Stimulated activated CD4-positive, alpha-beta T cell treated with anti-CD3 and anti-CD28 coated beads, Interleukin-2, amount 100 ng/mL, for 4 hours (primary cell): ENCODE data around the gene CAMK2N2.

Experiments
- DNase-seq: peaks from one replicate; pipeline ENCODE4 v3.0.0-alpha.2; 2020; ENCODE audit warnings: low read depth

CAMK2N2 gene

GRCh38 chr3:184239708-184240107, 21.6 kb downstream of the CAMK2N2 start:
- DNase-seq, result no peak

- no peak for DNase-seq
Observed at GRCh38 chr3:184239221-184239620, 22.1 kb downstream of the CAMK2N2 start.

GRCh38 chr3:184238246-184238818, 23.0 kb downstream of the CAMK2N2 start:
- DNase-seq, result no peak

- no peak for DNase-seq
Observed at GRCh38 chr3:184237807-184238206, 23.5 kb downstream of the CAMK2N2 start.

GRCh38 chr3:184237211-184237610, 24.1 kb downstream of the CAMK2N2 start:
- DNase-seq, result no peak

GRCh38 chr3:184236636-184237035, 24.7 kb downstream of the CAMK2N2 start:
- no peak for DNase-seq

GRCh38 chr3:184236033-184236410, 25.3 kb downstream of the CAMK2N2 start:
- no peak for DNase-seq

- DNase-seq, result no peak
Observed at GRCh38 chr3:184235381-184236032, 25.8 kb downstream of the CAMK2N2 start.

- no peak for DNase-seq
Observed at GRCh38 chr3:184234671-184235380, 26.5 kb downstream of the CAMK2N2 start.

- no peak for DNase-seq
Observed at GRCh38 chr3:184234224-184234623, 27.1 kb downstream of the CAMK2N2 start.

GRCh38 chr3:184233127-184233843, 28.1 kb downstream of the CAMK2N2 start:
- no peak for DNase-seq

- no peak for DNase-seq
Observed at GRCh38 chr3:184231671-184232070, 29.7 kb downstream of the CAMK2N2 start.

- no peak for DNase-seq
Observed at GRCh38 chr3:184230603-184231528, 30.5 kb downstream of the CAMK2N2 start.

- DNase-seq, result no peak
Observed at GRCh38 chr3:184230081-184230602, 31.2 kb downstream of the CAMK2N2 start.

GRCh38 chr3:184229394-184230080, 31.8 kb downstream of the CAMK2N2 start, which contains the start of gene VWA5B2:
Gene VWA5B2, plus strand, starts transcription at chr3:184229585. Its CDS starts 944 bp downstream, at chr3:184230529.
- DNase-seq, result peak; percentile 50

GRCh38 chr3:184228376-184229137, 32.8 kb downstream of the CAMK2N2 start:
- DNase-seq, result no peak

GRCh38 chr3:184227481-184227935, 33.8 kb downstream of the CAMK2N2 start:
- peak; percentile 49 for DNase-seq

GRCh38 chr3:184223946-184224345, 37.4 kb downstream of the CAMK2N2 start:
- DNase-seq, result no peak

GRCh38 chr3:184222521-184222920, 38.8 kb downstream of the CAMK2N2 start:
- no peak for DNase-seq

GRCh38 chr3:184218814-184219213, 42.5 kb downstream of the CAMK2N2 start:
- no peak for DNase-seq
